BE2C (cell line): ENCODE measurements around the gene WDR20.

Experiments used
- DNase-seq: peaks from one replicate; pipeline ENCODE4 v3.0.0-alpha.2; 2020
- H3K27me3 ChIP-seq: fragments of 250-450 bp; sonication (Bioruptor Pico); 2 replicates; pipeline ENCODE4 v1.5.1; 2020; ENCODE audit warnings: mild to moderate bottlenecking
- H3K36me3 ChIP-seq: fragments of 250-450 bp; sonication (Bioruptor Pico); 2 replicates; pipeline ENCODE4 v1.5.1; 2020; ENCODE audit warnings: mild to moderate bottlenecking
- H3K4me1 ChIP-seq: fragments of 250-450 bp; sonication (Bioruptor Pico); 2 replicates; pipeline ENCODE4 v1.5.1; 2020
- H3K4me3 ChIP-seq: 2 replicates; pipeline ENCODE4 v1.5.1; 2011; ENCODE audit warnings: low read depth, low read length
- H3K9me3 ChIP-seq: fragments of 250-450 bp; sonication (Bioruptor Pico); 2 replicates; pipeline ENCODE4 v1.5.1; 2020
- CTCF ChIP-seq: IDR thresholded peaks from 2 replicates; pipeline ENCODE4 v1.5.1; 2012; ENCODE audit warnings: mild to moderate bottlenecking, low read depth, low read length

WDR20 gene

GRCh38 chr14:102140027-102140749, 491 bp downstream of the WDR20 start:
- peaks cover 4% of the 10 kb centered on the region for H3K36me3 ChIP-seq
- H3K27me3 ChIP-seq, result no peaks in the 10 kb centered on the region
- no peak for TF ChIP-seq CTCF
- no peaks in the 10 kb centered on the region for H3K4me1 ChIP-seq
- DNase-seq, result peak; percentile 27
- no peaks in the 10 kb centered on the region for H3K9me3 ChIP-seq
- H3K4me3 ChIP-seq, result peak overlapping the region; percentile 87

- H3K27me3 ChIP-seq, result no peaks in the 10 kb centered on the region
- TF ChIP-seq CTCF, result no peak
- no peaks in the 10 kb centered on the region for H3K4me1 ChIP-seq
- no peak for DNase-seq
- H3K9me3 ChIP-seq, result no peaks in the 10 kb centered on the region
- peaks cover 4% of the 10 kb centered on the region for H3K36me3 ChIP-seq
- H3K4me3 ChIP-seq, result peak overlapping the region; percentile 87
Observed at GRCh38 chr14:102140750-102141145, 1.1 kb downstream of the WDR20 start.

- peaks cover 4% of the 10 kb centered on the region for H3K36me3 ChIP-seq
- DNase-seq, result no peak
- no peaks in the 10 kb centered on the region for H3K4me1 ChIP-seq
- H3K4me3 ChIP-seq, result peak overlapping the region; percentile 87
- no peak for TF ChIP-seq CTCF
- no peaks in the 10 kb centered on the region for H3K27me3 ChIP-seq
- no peaks in the 10 kb centered on the region for H3K9me3 ChIP-seq
Observed at GRCh38 chr14:102141797-102142196, 2.1 kb downstream of the WDR20 start.

GRCh38 chr14:102144914-102145313, 5.2 kb downstream of the WDR20 start:
- Histone ChIP-seq H3K4me1 (no peaks in the 10 kb centered on the region), H3K27me3 (no peaks in the 10 kb centered on the region), H3K4me3 (no peak overlapping the region), H3K9me3 (no peaks in the 10 kb centered on the region), H3K36me3 (peaks cover 4% of the 10 kb centered on the region)
- no peak for DNase-seq
- no peak for TF ChIP-seq CTCF

GRCh38 chr14:102145395-102145794, 5.7 kb downstream of the WDR20 start:
- H3K36me3 ChIP-seq, result peaks cover 4% of the 10 kb centered on the region
- no peak for TF ChIP-seq CTCF

GRCh38 chr14:102146423-102146822, 6.7 kb downstream of the WDR20 start:
- TF ChIP-seq CTCF, result no peak
- Histone ChIP-seq H3K36me3 (peaks cover 4% of the 10 kb centered on the region), H3K4me1 (no peaks in the 10 kb centered on the region), H3K27me3 (no peaks in the 10 kb centered on the region), H3K4me3 (no peak overlapping the region), H3K9me3 (no peaks in the 10 kb centered on the region)
- no peak for DNase-seq

More at GRCh38 chr14:102145395-102145794, 5.7 kb downstream of the WDR20 start:
- Histone ChIP-seq H3K27me3 (no peaks in the 10 kb centered on the region), H3K9me3 (no peaks in the 10 kb centered on the region), H3K4me3 (no peak overlapping the region), H3K4me1 (no peaks in the 10 kb centered on the region)
- DNase-seq, result no peak
